ENCODE results near the gene COPG2.
"Not testable (repeated sequence)": the region's sequence is repeated elsewhere in the genome, so short reads cannot be mapped to it uniquely, and the experiment has no call there.

COPG2 gene

DNA sequence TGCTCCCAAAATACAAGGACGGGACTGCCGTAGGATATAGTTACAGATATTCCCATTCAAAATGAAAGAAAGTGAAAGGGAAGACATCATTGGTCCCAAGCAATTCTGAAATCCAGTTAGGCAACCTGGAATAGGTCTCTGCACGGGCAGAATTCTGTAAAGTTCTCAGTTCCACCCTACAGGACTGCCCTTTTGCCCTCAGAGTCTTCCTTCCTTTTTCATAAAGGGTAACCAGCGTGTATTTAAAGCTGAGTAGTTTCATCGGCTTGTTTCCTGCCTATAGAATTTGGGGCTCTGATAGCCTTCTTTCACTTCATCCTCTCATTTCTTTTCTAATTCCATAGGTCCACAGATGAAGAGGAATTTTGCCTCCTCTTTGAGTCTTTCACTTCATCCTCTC is 20.0 kb downstream of the COPG2 start:
- no peak for DNase-seq

DNA sequence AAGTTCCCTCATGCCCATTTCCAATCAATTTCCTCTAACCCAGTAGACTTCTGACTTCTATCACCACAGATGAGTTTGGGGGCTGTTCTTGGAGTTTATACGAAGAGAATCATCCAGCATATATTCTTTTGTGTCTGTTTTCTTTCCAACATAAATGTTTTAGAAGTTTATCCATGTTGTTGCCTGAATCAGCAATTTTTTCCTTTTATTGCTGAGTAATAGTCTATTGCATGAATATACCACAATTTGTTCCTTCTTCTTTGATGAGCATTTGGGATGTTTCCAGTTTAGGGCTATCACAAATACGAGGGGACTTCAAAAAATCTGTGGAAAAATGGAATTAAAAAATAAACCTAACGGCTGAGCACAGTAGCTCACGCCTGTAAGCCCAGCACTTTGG is 26.2 kb downstream of the COPG2 start:
- no peak for DNase-seq

DNA sequence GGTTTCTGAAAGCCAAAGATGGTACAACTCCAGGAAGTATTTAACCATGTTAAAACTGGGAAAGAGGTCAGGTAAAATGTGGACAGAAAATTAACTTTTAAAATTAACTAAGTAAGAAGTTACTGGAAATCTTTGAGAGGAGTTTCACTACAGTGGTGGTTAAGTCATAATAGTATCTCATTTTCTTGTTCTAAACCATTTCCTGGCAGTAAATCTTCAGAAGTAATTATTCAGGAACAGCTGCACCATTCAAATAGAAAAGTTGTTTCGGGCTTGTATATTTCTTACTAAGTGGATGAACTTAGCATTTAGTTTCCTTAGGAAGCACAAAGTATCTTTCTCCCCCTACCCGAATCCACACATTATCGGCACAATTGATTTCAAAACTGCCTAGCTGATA is 27.1 kb downstream of the COPG2 start:
- no peak for DNase-seq

DNA sequence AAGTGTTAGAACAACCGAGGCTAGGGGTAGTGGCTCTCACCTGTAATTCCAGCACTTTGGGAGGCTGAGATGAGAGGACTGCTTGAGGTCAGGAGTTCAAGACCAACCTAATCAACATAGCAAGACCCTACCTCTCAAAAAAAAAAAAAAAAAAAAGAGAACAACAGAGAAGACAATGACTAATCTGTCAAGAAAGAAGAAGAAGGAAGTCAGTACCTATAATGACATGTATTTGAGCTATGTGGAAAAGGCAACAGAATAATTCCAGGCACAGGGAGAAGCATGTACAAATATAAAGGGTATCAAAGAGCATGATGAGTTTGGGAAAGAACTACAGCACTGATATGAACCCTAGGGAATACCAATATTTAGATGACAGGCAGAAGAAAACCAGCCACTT is 27.5 kb downstream of the COPG2 start:
- no peak for DNase-seq

DNA sequence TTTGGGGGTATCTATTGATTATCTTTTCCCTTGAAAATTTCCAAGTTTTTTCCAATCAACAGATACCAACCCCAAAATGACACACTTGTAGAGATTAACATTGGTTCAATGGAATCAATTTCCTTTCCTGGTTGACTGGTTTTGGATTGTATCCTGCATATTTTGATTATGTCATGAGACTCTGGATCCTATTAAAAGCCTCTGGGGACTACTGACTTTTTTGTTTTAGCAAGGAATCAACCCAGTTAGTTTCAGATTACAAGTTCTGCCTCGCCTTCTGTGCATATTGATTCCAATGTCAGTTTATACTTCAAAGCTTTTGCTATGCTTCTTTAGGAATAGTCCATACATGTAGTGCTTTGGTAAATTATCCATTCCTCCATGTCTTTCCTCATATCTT is 29.2 kb downstream of the COPG2 start:
- DNase-seq = no peak

DNA sequence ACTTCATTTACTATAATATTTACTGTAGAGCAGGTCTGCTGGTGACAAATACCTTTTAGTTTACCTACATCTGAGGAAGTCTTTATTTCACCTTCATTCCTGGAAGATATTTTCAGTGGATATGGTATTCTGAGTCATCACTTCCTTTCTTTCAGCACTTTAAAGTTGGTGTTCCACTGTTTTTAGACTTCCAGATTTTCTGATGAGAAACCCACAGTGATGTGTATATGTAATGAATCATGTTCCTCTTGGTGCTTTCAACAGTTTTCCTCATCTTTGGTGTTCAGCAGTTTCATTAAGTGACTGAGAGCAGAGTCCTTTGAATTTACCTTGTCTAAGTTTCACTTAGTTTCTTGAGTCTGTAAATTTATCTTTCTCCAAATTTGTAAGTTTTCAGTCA is 36.4 kb downstream of the COPG2 start:
- DNase-seq = no peak

- DNase-seq = no peak
These were observed 39.6 kb downstream of the COPG2 start for GRCh38 chr7:130628901-130629300.

- no peak for DNase-seq
These were observed 40.8 kb downstream of the COPG2 start for GRCh38 chr7:130627775-130628174.

- no peak for DNase-seq
These were observed 45.7 kb downstream of the COPG2 start for GRCh38 chr7:130622866-130623265.

DNA sequence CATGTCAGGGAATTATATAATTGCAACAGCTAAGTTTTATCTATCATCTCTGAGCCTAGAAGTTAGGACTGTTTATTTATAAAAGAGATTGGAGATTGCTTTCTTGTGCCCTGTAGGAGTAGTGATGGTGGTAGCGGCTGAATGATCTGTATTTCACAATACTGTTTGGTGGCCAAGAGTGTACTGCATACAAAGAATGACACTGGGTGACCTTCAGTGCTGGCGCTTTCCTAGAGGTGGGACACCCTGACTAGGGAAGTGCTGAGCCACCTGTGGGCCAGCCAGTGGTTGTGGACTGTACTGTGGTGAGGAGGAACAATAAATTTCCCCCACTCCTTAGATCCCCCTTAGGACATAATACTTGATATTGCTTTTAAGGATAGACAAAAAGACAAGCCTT is 53.0 kb downstream of the COPG2 start:
- no peak for DNase-seq

- DNase-seq = no peak
These were observed 54.1 kb downstream of the COPG2 start for GRCh38 chr7:130614449-130614848.

GRCh38 chr7:130611218-130611617 is 57.3 kb downstream of the COPG2 start:
- DNase-seq = no peak

- not testable (repeated sequence) for DNase-seq
These were observed 61.5 kb downstream of the COPG2 start for GRCh38 chr7:130607066-130607465.

DNA sequence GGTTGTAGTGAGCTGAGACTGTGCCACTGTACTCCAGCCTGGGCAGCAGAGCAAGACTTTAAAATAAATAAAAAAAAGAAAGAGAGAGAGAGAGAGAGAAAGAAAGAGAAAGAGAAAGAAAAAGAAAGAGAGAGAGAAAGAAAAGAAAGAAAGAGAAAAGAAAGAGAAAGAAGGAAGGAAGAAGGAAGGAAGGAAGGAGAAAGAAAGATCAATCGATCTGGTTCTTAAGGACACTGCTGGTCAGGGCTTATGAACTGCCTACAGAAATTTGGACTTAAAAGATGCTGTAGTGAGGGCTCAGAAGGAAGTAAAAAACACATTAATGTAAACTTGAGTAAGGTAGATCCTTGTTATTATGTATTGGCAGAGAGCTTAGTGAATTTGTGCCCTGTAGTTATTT is 62.4 kb downstream of the COPG2 start:
- DNase-seq = no peak

- DNase-seq = no peak
These were observed 70.5 kb downstream of the COPG2 start for GRCh38 chr7:130598056-130598455.

DNA sequence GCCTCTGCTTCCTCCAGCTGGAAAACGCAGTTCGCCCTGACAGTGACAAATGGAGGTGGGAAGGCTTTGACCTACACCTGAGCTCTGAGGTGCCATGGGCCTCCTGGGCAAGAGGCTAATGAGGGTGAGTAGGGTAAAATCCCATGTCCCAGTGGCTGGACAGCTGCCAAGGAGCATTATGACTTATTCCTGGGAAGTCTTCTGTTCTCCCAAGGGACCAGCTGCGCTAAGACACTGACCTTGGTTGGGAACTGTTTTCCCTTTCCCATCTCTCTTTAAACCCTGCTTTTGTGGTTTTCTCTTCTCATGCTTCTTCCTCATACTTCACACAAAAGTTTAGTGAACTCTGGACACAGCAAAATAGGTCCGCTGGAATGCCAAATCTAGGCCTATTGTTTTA is 72.6 kb downstream of the COPG2 start:
- DNase-seq = no peak

GRCh38 chr7:130593033-130593432 is 75.5 kb downstream of the COPG2 start:
- DNase-seq = no peak

GRCh38 chr7:130591464-130591863 is 77.1 kb downstream of the COPG2 start:
- DNase-seq = not testable (repeated sequence)

- not testable (repeated sequence) for DNase-seq
These were observed 82.6 kb downstream of the COPG2 start for GRCh38 chr7:130585932-130586331.

GRCh38 chr7:130575110-130575509 is 93.4 kb downstream of the COPG2 start:
- not testable (repeated sequence) for DNase-seq

- DNase-seq = not testable (repeated sequence)
These were observed 98.4 kb downstream of the COPG2 start for GRCh38 chr7:130570144-130570543.

GRCh38 chr7:130566898-130567280 is 101.7 kb downstream of the COPG2 start:
- no peak for DNase-seq

DNA sequence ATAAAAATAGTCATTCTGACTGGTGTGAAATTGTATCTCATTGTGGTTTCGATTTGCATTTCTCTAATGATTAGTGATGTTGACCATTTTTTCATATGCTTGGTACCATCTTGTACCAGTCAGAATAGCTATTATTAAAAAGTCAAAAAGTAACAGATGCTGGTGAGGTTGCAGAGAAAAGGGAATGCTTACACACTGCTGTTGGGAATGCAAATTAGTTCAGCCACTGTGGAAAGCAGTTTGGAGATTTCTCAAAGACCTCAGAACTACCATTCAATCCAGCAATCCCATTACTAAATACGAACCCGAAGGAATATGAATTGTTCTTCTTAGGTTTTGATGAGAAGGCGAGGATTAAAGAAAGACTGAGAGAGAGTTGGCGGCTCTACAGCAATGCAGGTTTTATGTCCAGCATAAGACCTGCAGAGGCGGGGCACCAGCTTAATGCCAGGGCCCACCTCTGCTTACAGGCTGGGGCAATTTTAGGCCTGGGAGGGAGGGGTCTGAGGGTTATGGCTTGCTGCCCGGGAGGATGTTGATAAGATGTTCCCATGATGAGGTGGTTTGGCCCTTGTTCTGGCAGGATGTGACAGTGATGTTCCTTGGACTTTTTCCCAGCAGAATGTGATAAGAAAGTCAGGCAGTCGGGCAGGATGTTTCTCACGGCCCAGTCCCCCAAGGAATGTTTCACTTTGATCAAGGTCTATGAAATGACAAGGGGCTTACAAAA is 102.2 kb downstream of the COPG2 start:
- no peak for DNase-seq

DNA sequence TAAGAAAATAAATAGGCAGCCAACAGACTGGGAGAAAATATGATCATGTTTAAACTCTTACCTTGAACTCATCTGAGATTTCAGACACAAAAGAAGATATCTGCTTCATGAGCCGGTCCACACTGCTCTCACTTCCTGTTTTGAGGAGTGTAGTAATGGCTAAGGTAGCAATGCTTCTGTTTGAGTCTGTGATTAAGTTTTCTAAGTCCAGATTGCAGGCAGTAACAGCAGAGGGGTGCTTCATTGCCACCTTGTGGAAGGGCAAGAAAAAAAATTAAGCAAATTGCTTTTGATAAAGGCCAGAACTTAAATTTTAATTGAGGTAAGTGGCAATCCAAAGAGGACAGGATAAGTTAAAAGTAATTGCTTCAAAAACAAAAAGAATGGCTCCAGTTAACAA is 107.6 kb downstream of the COPG2 start:
- DNase-seq = no peak

- DNase-seq = no peak
These were observed 109.4 kb downstream of the COPG2 start for GRCh38 chr7:130559184-130559583.

Measured in stimulated activated CD4-positive, alpha-beta T cell treated with anti-CD3 and anti-CD28 coated beads, Interleukin-1b, Interleukin-23, amount 100 ng/mL, for 48 hours (primary cell).